KMS-11 (cell line): ENCODE measurements around the gene WSCD2.

Experiments
- H2AFZ ChIP-seq: fragments of 200-600 bp; sonication (generic); 2 replicates; pipeline ENCODE4 v1.6.1; 2016; ENCODE audit warnings: antibody characterized with exemption, mixed run types, low read depth
- H3K27ac ChIP-seq: fragments of 200-600 bp; sonication (generic); 2 replicates; pipeline ENCODE4 v1.6.1; 2016; ENCODE audit warnings: mild to moderate bottlenecking, mixed run types
- H3K27me3 ChIP-seq: fragments of 200-600 bp; sonication (generic); 2 replicates; pipeline ENCODE4 v1.6.1; 2017; ENCODE audit warnings: mild to moderate bottlenecking, low read depth, mixed run types, moderate library complexity; ENCODE audit not compliant: insufficient read depth
- H3K36me3 ChIP-seq: fragments of 200-600 bp; sonication (generic); 2 replicates; pipeline ENCODE4 v1.6.1; 2017; ENCODE audit warnings: mild to moderate bottlenecking, mixed run types; ENCODE audit not compliant: insufficient read depth
- H3K4me1 ChIP-seq: fragments of 200-600 bp; sonication (generic); 2 replicates; pipeline ENCODE4 v1.6.1; 2016; ENCODE audit warnings: mild to moderate bottlenecking, low read depth, mixed run types; ENCODE audit not compliant: poor library complexity, severe bottlenecking
- H3K4me2 ChIP-seq: fragments of 200-600 bp; sonication (generic); 2 replicates; pipeline ENCODE4 v1.7.0; 2016; ENCODE audit warnings: mild to moderate bottlenecking, mixed run types
- H3K4me3 ChIP-seq: fragments of 200-600 bp; sonication (generic); IDR thresholded peaks from 2 replicates; pipeline ENCODE4 v1.6.1; 2017; ENCODE audit warnings: low read depth, low read length, mixed read lengths; ENCODE audit not compliant: insufficient read depth
- H3K79me2 ChIP-seq: fragments of 200-600 bp; sonication (generic); 2 replicates; pipeline ENCODE4 v1.6.1; 2016; ENCODE audit warnings: low read depth, mixed run types; ENCODE audit not compliant: insufficient read depth
- H3K9ac ChIP-seq: fragments of 200-600 bp; sonication (generic); 2 replicates; pipeline ENCODE4 v1.6.1; 2016; ENCODE audit warnings: mild to moderate bottlenecking, mixed run types
- H4K20me1 ChIP-seq: fragments of 200-600 bp; sonication (generic); 2 replicates; pipeline ENCODE4 v1.6.1; 2016; ENCODE audit warnings: mild to moderate bottlenecking, mixed run types; ENCODE audit not compliant: insufficient read depth
- TF ChIP-seq, protein P1 (sequence below): fragments of 200-600 bp; sonication (generic); conservative IDR thresholded peaks from 2 replicates; pipeline ENCODE4 v1.6.1; 2017; ENCODE audit warnings: low read depth, mild to moderate bottlenecking, antibody characterized with exemption, low read length, moderate library complexity, mixed read lengths

Gene WSCD2

DNA sequence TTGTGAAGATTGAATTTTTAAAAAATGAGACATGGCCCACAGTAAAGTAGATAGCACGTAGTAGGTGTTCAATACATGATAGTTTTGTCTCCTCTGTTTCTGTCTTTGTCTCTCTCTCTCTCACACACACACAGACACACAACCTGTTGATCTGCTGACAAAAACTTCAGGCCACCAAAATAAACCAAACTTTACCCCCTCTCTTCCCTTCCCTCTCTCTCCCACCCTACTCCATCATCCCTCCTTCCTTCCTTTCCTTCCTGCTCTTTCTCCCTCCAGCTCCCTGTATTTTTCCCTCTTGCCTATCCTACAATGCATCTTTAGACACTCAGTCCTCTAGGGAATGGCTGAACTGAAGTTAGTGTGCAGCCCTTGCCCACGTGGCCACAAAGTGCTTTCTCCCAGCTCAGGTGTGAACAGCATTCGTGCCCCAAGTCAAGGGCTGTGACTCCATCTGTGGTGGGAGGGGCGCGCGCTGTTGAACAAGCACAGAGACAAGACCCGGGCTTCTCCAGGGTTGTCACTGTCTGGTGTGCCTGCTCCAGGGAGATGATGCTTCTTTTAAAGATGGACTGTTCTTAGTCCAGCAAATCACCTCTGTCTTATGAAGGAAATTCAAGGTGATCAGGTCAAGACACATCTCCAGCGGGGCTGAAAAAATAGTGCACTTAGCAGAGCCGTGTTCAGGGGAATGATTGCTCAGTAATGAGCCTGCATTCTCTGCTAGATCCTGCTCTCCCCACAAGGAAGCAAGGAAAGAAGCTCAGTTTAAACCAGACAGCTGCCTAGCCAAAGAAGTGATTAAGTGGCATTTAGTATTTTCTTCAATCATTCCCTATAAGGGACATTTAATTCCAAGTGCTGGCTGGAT lies 75.3 kb downstream of the WSCD2 start:
- H3K9ac ChIP-seq, result no peak overlapping the region

GRCh38 chr12:108205864-108206263 lies 76.8 kb downstream of the WSCD2 start:
- Histone ChIP-seq H3K4me2 (no peak overlapping the region), H3K79me2 (no peaks in the 10 kb centered on the region), H3K9ac (no peak overlapping the region), H3K27ac (no peak overlapping the region), H3K27me3 (no peaks in the 10 kb centered on the region), H3K4me3 (no peak overlapping the region), H3K36me3 (no peaks in the 10 kb centered on the region), H2AFZ (no peak overlapping the region), H3K4me1 (no peaks in the 10 kb centered on the region), H4K20me1 (no peaks in the 10 kb centered on the region)
- TF ChIP-seq, protein P1, sequence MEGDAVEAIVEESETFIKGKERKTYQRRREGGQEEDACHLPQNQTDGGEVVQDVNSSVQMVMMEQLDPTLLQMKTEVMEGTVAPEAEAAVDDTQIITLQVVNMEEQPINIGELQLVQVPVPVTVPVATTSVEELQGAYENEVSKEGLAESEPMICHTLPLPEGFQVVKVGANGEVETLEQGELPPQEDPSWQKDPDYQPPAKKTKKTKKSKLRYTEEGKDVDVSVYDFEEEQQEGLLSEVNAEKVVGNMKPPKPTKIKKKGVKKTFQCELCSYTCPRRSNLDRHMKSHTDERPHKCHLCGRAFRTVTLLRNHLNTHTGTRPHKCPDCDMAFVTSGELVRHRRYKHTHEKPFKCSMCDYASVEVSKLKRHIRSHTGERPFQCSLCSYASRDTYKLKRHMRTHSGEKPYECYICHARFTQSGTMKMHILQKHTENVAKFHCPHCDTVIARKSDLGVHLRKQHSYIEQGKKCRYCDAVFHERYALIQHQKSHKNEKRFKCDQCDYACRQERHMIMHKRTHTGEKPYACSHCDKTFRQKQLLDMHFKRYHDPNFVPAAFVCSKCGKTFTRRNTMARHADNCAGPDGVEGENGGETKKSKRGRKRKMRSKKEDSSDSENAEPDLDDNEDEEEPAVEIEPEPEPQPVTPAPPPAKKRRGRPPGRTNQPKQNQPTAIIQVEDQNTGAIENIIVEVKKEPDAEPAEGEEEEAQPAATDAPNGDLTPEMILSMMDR, result no peak

More for the DNA sequence above, 75.3 kb downstream of the WSCD2 start:
- TF ChIP-seq, protein P1, result no peak
- Histone ChIP-seq H4K20me1 (no peaks in the 10 kb centered on the region), H3K27me3 (no peaks in the 10 kb centered on the region), H3K36me3 (no peaks in the 10 kb centered on the region), H3K4me3 (no peak overlapping the region), H3K4me2 (no peak overlapping the region), H3K79me2 (no peaks in the 10 kb centered on the region), H3K27ac (no peak overlapping the region), H2AFZ (no peak overlapping the region), H3K4me1 (no peaks in the 10 kb centered on the region)

DNA sequence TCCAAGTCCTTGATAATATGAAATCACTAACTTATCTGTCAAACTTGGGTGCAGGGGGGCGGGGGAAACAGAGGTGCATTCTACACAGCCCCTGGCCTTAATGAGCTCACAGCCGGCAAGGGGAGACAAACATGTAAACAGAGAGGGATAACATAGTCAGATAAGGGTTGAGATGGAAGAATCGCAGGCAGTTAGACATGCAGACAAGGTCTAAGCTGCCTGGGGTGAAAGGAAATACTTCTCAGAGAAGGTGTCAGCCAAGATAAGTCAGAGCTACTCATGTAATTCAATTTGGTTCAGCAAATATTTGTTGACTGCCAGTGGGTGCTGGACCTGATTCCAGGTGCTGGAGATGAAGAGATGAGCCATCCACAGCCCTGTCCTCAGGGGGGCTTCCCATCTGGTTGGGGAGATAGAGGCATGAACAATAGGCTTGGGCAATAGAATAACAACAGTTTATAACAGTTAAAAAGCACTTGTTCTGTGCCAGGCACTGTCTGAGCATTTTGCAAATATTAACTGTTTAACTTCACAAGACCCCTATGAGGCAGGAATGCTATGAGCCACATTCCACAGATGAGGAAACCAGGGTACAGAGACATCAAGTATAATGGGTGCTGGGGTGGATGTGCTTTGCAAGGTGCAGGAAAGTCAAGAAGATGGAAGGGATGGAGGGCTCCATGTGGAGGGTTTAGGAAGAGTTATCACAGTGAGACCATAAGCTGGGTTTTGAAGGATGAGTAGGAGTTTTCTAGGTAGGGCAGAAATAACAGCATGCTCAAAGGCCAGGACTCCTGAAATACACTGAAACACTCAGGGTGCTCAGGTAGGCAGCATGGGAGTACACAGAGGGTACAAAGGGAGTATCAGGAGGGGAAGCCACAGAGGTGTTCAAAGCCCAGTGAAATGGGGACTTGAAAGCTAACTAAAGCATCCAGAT lies 79.0 kb downstream of the WSCD2 start:
- H3K9ac ChIP-seq, result no peak overlapping the region
- TF ChIP-seq, protein P1, result no peak
- H3K27ac ChIP-seq, result no peak overlapping the region

GRCh38 chr12:108210001-108210400 lies 80.9 kb downstream of the WSCD2 start:
- no peaks in the 10 kb centered on the region for H4K20me1 ChIP-seq
- H3K79me2 ChIP-seq, result no peaks in the 10 kb centered on the region
- no peak overlapping the region for H3K27ac ChIP-seq
- H3K36me3 ChIP-seq, result no peaks in the 10 kb centered on the region
- H2AFZ ChIP-seq, result no peak overlapping the region
- no peak overlapping the region for H3K4me2 ChIP-seq
- H3K27me3 ChIP-seq, result no peaks in the 10 kb centered on the region
- H3K4me3 ChIP-seq, result no peak overlapping the region
- no peak overlapping the region for H3K9ac ChIP-seq
- TF ChIP-seq, protein P1, result no peak
- no peaks in the 10 kb centered on the region for H3K4me1 ChIP-seq

More for the DNA sequence above, 79.0 kb downstream of the WSCD2 start:
- no peak overlapping the region for H2AFZ ChIP-seq
- no peaks in the 10 kb centered on the region for H3K36me3 ChIP-seq
- H3K4me3 ChIP-seq, result no peak overlapping the region
- H3K4me2 ChIP-seq, result no peak overlapping the region
- no peaks in the 10 kb centered on the region for H3K4me1 ChIP-seq
- H3K79me2 ChIP-seq, result no peaks in the 10 kb centered on the region
- H3K27me3 ChIP-seq, result no peaks in the 10 kb centered on the region
- no peaks in the 10 kb centered on the region for H4K20me1 ChIP-seq
